IMR-90 (cell line): ENCODE data around the gene ISCU.

Experiments used
- BHLHE40 ChIP-seq: fragments of 150-350 bp; IDR thresholded peaks from 2 replicates; pipeline ENCODE4 v1.6.1; 2016; ENCODE audit warnings: mild to moderate bottlenecking, low read depth, low read length
- CEBPB ChIP-seq: IDR thresholded peaks from 2 replicates; pipeline ENCODE4 v1.6.1; 2012; ENCODE audit warnings: low read depth, low read length, improper control_type of control experiment
- CHD1 ChIP-seq: IDR thresholded peaks from 2 replicates; pipeline ENCODE4 v1.6.1; 2012; ENCODE audit warnings: low read depth, low read length, improper control_type of control experiment
- FOS ChIP-seq: fragments of 150-350 bp; IDR thresholded peaks from 2 replicates; pipeline ENCODE4 v1.6.1; 2016; ENCODE audit warnings: low read depth, low read length
- MAFK ChIP-seq: IDR thresholded peaks from 2 replicates; pipeline ENCODE4 v1.6.1; 2012; ENCODE audit warnings: low read depth, low read length, improper control_type of control experiment
- MAZ ChIP-seq: IDR thresholded peaks from 2 replicates; pipeline ENCODE4 v1.6.1; 2012; ENCODE audit warnings: low read depth, mild to moderate bottlenecking, low read length, improper control_type of control experiment, moderate library complexity, borderline replicate concordance
- MXI1 ChIP-seq: IDR thresholded peaks from 2 replicates; pipeline ENCODE4 v1.6.1; 2012; ENCODE audit warnings: low read depth, mild to moderate bottlenecking, low read length, moderate library complexity, borderline replicate concordance
- POLR2A ChIP-seq: IDR thresholded peaks from 2 replicates; pipeline ENCODE4 v1.6.1; 2012; ENCODE audit warnings: mild to moderate bottlenecking, low read depth, low read length
- RCOR1 ChIP-seq: IDR thresholded peaks from 2 replicates; pipeline ENCODE4 v1.6.1; 2012; ENCODE audit warnings: mild to moderate bottlenecking, low read length, improper control_type of control experiment; ENCODE audit not compliant: insufficient replicate concordance
- RFX5 ChIP-seq: IDR thresholded peaks from 2 replicates; pipeline ENCODE4 v1.8.0; 2012; ENCODE audit warnings: low read depth, mild to moderate bottlenecking, low read length, moderate library complexity
- SMC3 ChIP-seq: fragments of 150-350 bp; IDR thresholded peaks from 2 replicates; pipeline ENCODE4 v1.6.1; 2016; ENCODE audit warnings: low read depth, mild to moderate bottlenecking, antibody characterized with exemption, low read length, moderate library complexity
- USF2 ChIP-seq: fragments of 150-350 bp; IDR thresholded peaks from 2 replicates; pipeline ENCODE4 v1.6.1; 2017; ENCODE audit warnings: mild to moderate bottlenecking, antibody characterized with exemption, low read length, low read depth
- TF ChIP-seq, protein P1 (sequence below): conservative IDR thresholded peaks from 2 replicates; pipeline ENCODE4 v1.5.1; 2012; ENCODE audit warnings: mild to moderate bottlenecking, low read depth, low read length, improper control_type of control experiment

DNA sequence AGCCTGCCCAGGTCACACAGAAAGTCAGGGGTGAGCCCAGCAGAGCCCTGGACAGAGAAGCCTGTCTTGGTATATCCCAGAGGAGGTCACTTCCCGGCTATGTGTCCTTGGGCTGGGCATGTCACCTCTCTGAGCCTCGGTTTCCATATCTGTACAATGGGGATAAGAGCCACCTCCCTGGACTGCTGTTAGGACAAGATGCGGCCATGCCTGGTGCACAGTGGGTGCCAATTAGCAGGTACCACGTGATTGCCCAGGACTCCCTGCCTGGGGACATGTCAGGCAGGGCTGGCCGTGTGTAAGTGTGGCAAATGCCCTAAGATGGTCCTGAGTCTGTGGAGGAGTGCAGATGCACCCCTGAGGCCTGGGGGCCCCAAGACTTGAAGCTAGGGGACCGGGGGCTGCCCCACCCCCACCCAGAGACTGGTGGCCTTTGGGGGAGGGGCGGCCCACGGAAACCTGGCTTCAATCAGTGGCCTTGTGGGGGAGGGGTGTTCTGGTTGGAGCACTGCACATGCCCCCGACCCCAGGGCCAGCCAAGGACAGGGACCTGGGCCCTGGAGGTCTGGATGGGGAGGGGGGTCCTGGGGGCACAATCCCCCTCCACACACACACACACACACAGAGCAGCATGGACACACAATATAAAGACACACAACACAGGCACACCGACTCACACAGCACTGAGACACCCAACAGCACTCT lies 34.6 kb downstream of the ISCU start:
- TF ChIP-seq, protein P1, sequence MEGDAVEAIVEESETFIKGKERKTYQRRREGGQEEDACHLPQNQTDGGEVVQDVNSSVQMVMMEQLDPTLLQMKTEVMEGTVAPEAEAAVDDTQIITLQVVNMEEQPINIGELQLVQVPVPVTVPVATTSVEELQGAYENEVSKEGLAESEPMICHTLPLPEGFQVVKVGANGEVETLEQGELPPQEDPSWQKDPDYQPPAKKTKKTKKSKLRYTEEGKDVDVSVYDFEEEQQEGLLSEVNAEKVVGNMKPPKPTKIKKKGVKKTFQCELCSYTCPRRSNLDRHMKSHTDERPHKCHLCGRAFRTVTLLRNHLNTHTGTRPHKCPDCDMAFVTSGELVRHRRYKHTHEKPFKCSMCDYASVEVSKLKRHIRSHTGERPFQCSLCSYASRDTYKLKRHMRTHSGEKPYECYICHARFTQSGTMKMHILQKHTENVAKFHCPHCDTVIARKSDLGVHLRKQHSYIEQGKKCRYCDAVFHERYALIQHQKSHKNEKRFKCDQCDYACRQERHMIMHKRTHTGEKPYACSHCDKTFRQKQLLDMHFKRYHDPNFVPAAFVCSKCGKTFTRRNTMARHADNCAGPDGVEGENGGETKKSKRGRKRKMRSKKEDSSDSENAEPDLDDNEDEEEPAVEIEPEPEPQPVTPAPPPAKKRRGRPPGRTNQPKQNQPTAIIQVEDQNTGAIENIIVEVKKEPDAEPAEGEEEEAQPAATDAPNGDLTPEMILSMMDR = no peak
- TF ChIP-seq CEBPB = no peak
- TF ChIP-seq MAZ = no peak
- no peak for TF ChIP-seq POLR2A
- TF ChIP-seq MAFK = no peak
- TF ChIP-seq MXI1 = no peak
- no peak for TF ChIP-seq RFX5
- no peak for TF ChIP-seq SMC3
- no peak for TF ChIP-seq CHD1
- TF ChIP-seq RCOR1 = no peak
- TF ChIP-seq USF2 = no peak
- TF ChIP-seq FOS = no peak
- TF ChIP-seq BHLHE40 = no peak
